NCI-H446 treated with DMSO at 0.1 percent for 48 hours (cell line): ENCODE data around the gene CPPED1.

Experiments
- DNase-seq: peaks from one replicate; lab custom pipeline; 2025; lab: John Stamatoyannopoulos, UW

The CPPED1 gene

GRCh38 chr16:12737563-12737962 is 66.1 kb downstream of the CPPED1 start:
- no peak for DNase-seq

DNA sequence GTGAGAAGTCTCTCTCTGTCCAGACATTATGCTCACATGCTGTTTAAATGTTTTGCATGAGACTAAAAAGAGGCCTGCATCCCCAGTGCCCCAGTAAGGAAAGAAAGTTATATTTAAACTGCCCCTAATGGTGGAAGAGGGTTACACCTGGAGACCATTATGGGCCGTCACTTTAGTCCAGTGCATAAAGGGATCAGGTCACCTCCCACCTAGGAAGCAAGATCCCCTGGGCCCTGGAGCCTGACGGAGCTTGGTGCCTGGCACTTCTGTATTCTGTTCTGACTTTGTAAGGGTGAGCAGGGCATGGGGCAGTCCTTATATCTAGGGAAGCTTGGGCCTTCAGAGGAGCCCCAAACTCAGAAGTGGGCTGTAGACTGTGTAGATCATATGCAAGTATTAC is 67.9 kb downstream of the CPPED1 start:
- no peak for DNase-seq

DNA sequence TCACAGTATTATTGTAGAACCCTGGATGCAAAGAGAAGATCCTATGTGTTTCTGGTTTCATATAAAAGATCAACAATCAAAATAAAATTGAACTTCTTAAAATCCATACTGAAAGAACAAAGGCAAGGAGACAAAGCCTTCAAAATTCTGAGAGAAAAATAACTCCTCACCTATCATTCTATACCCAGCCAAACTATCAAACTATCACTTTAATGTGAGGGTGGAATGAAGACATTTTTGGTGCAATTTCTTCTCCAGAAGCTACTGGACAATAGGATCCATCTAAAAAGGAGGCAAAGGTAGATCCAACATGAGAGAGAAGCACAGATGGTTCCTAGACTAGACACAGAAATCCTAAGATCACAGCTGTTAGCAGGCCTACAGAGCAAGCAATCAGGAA is 71.1 kb downstream of the CPPED1 start:
- no peak for DNase-seq

DNA sequence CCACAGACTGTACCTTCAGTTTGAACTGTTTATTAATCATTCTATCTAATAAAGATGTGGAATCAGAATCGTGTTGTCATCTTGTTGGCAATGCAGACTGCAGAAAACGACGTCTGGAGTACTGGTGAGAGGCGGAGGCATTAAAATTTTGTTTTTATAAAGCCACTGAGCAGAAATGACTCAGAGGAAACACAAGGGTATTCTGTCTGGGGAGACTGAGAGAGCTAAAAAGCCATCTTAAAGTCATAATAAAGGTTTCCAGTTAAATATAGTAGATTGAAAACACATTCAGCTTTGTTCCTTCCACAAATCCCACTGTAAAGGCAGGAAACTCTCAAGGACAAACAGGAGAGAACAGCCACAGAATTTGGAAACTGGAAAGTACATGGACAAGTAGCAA is 74.2 kb downstream of the CPPED1 start:
- DNase-seq, result no peak

DNA sequence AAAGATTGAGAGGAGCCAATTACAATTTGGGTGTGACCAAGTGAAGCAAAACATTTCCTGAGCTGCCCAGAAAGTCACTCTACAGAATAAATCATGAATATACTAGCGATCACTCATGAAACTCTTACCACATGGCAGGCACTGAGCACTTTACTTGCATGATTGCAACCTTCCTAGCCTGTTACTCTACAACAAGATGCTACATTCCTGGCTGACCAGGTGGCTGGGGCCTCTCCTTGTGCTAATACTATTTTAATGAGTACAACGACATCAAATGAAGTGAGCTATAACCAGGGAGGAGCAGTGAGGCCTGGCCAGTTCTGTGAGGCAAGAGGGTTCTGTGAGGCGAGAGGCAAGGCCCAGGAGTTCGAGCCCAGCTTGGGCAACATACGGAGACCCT is 75.2 kb downstream of the CPPED1 start:
- DNase-seq, result no peak

GRCh38 chr16:12724226-12724625 is 79.5 kb downstream of the CPPED1 start:
- no peak for DNase-seq

DNA sequence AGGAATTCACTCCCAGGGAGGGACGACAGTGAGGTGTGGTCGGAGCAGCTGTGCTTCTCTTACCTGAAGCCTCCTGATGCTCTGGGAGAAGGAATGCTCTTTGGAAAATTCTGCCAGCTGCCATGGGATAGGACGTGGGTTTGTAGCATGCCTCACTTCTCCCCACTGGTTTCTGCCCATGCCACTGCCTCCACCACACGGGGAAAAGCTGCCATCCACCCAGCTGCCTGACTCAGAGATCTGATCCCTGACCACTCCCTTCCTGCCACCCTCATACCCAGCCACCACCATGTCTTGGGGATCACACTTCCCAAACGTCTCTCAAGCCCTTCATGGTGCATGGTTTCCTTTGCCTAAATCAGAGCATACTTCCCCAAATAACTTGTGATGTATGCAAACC is 80.0 kb downstream of the CPPED1 start:
- DNase-seq, result no peak

- DNase-seq, result no peak
Observed at GRCh38 chr16:12721841-12722421, 81.8 kb downstream of the CPPED1 start.

DNA sequence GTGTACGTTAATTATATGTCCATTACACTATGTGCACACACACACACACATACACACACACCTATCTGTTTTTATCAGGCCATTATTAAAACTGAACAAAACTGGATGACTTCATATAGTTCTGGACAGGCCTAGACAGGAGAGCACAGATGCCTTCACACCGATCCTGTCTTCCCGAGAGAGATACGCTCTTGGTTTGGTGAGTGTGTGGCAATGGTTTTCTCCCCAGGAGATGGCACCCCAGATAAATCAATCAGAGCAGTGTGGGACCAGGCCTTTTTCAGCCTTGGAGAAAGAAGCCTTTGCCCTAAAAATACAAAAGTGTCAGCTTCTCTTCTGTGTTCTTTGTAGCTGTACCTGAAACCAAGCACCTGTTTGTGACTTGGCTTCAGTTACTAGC is 83.7 kb downstream of the CPPED1 start:
- no peak for DNase-seq

DNA sequence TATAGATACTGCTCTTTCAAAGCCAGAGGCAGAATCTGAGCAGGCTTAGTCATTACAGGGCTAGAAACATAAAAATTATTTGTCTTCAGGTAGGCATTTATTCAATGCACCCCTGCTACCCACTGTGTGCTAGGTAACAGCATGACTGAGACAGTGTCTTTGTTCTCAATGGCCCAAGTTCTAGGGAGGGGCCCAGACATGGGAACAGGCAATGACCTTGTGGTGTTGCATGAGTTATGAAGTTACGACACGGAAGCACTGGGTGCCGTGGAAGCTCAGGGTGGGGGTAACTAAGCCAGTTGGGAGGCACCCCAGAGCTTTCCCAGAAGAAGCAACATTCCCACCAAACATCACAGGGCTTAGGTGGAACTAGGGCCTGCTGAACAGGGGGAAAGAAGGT is 87.0 kb downstream of the CPPED1 start:
- DNase-seq, result no peak

DNA sequence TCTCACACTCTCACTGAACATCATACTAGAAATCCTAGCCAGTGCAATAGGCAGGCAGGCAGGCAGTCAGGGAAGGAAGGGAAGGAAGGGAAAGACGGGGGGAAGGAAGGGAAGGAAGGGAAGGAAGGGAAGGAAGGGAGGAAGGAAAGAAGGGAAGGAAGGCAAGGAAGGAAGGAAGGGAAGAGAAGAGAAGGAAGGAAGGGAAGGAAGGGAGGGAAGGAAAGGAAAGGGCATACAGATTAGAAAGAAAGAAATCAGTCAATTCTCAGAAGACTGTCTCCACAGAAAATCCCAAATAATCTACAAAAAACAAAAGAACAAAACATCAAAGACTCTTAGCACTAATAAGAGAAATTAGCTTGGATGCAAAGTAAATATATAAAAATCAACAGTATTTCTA is 93.9 kb downstream of the CPPED1 start:
- no peak for DNase-seq

DNA sequence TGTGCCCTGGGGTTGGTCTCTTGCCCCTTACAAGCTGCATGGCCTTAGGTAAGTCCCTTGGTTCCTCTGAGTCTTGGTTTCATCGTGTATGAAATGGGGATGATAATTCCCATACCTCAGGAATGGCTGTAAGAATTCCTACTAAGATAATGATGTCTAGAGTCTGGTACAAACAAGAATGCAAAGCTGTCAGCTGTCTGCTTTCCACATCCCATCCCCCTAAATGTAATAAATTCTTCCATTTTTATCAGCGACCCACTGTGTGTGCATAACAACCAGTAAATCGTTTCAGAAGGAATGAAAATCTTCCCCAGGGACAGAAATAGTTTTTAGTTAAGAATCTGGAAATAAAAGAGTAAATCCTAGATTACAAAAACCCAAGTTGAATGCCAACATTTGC is 95.4 kb downstream of the CPPED1 start:
- no peak for DNase-seq

DNA sequence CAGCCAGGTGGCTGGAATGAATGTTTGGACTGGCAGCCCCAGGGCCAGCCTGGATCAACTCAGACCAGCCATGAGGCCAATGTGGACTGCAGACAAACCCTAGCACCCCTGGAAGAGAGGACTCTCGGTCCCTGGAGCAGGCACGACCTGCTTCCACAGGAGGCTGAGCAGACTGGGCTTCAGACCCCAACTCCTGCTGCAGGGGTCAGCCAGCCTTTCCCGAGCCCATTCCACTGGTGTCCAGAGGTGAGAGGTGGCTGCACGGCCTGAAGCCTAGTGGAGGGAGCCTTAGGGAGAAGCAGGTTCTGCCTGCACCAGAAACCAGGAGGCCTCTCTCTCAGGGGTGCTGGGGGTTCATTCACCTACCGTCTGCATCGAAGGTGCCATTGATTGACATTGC is 97.1 kb downstream of the CPPED1 start:
- no peak for DNase-seq

DNA sequence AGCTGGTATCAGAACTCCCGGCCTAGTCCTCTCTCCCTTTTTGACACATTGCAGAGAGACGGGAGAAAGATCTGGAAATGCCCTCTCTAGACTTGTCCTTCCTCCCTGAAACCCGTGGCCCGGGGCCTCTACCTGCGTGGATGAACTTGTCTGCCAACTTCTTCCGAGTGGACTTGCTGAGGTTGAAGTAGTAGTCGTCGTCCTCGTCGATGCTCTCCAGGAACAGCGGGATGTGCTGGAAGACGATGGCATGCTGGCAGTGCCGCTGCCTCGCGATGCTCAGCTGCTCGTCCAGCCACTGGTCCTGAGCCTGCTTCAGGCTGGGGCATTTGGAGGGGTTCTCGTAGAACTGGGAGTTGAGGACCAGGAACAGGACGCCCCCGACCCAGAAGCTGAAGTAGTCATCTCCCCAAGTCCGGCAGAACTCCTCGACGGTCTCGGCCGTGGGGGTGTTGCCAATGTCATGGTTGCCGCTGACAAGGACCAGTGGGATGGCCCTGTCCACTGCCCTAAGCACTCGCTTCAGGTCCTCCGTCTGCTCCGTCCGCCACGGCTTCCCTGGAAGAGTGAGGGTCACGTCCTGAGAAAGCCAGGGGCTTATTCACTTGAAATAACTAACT is 99.1 kb downstream of the CPPED1 start:
- DNase-seq, result no peak

DNA sequence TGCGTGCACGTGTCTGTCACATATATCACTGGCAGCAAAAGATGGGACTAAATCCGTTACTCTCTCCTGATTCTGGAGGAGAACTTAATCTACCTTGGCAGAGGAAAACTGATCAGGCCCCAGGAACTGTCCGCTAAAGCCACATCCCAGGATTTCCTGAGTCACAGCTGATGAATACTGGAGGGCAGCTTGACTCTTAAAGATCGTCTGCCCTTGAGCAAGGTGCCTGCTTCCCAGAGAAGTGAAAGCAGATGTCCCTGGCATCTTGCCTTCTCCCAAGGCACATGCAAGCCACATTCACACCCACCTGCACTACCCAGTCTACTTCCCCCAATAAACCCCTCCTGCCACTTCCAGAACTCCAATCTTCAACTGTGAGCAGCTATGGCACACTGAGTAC is 99.8 kb downstream of the CPPED1 start:
- no peak for DNase-seq

GRCh38 chr16:12700161-12700560 is 103.5 kb downstream of the CPPED1 start:
- DNase-seq, result no peak

GRCh38 chr16:12699161-12699560 is 104.5 kb downstream of the CPPED1 start:
- no peak for DNase-seq

DNA sequence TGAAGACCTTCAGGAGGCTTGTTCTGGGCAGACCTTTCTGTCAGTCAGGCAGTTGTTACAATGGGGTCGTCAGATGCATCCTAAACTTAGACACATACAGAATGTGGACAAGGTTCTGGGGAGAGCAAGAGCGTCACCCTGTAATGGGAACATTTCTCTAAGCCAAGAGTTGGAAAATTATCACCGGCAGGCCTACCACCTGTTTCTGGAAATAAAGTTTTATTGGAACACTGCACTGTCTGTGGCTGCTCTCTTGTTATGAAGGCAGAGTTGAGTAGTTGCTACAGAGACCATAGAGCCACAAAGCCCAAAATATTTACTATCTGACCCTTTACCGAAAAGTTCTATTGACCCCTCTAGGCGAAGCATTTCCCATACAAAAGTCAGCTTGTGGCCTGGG is 106.2 kb downstream of the CPPED1 start:
- DNase-seq, result no peak

- DNase-seq, result no peak
Observed at GRCh38 chr16:12695454-12695853, 108.2 kb downstream of the CPPED1 start.

- DNase-seq, result no peak
Observed at GRCh38 chr16:12690024-12690423, 113.7 kb downstream of the CPPED1 start.

GRCh38 chr16:12688951-12689850 is 114.5 kb downstream of the CPPED1 start:
- no peak for DNase-seq

DNA sequence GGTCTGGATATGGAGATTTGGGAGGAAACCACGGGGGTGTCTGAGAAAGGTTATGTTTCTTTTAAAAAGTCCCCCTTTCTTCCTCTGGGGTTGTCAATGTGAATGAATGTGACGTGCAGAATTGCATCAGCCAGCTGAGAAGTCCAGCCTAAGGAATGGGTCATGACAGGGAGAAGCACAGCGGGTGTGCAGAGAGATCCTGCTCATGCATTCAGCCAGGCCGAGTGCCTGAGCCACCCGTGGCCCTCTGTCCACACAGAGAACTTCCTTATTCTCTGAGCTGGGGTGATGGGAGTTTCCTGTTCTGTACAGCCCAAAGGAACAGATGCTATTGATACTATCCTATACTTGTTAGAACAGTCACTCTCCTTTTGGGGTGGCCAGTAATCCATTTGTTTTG is 117.9 kb downstream of the CPPED1 start:
- DNase-seq, result no peak

- DNase-seq, result no peak
Observed at GRCh38 chr16:12682432-12683165, 121.1 kb downstream of the CPPED1 start.
